ENCODE measurements around the gene MPP4. TPM values are rescaled to one million over a fixed set of nuclear protein-coding genes. Genes with fewer than 3 reads are reported as not detected.
A peak's percentile ranks its signal among the peaks of the same experiment; 100 is the strongest.

MPP4 gene
- total and polyA plus RNA-seq, 9 of the 15 experiments (the other 6 are each of a cell fraction or from before 2014, with no cell fraction given): 0.03 to 0.08 TPM; not detected in 7

GRCh38 chr2:201642579-201643215 is 55.7 kb downstream of the MPP4 start:
- H3K4me3 ChIP-seq: peak overlapping the region; percentile 67
- ChIA-PET CTCF (ENCODE audit: low intra/inter-chr PET ratio) (no interaction called here), POLR2A (interaction anchor here (0.6 to 1.0 kb wide), 3 partner anchors 11 to 66 kb away, joined by 3 read pairs; no protein-coding TSS in a partner anchor)
- H3K4me2 ChIP-seq (ENCODE audit: insufficient read depth, low read length): peak overlapping the region; percentile 89
- H3K27ac ChIP-seq (ENCODE audit: extremely low read depth, low read depth, low read length): peak overlapping the region; percentile 63
- H3K27me3 ChIP-seq (ENCODE audit: control insufficient read depth in 2 of 2, insufficient read depth in 2 of 2, low read length in 2 of 2): no peaks in the 10 kb centered on the region
- H4K20me1 ChIP-seq (replicated peaks; ENCODE audit: control insufficient read depth, insufficient read depth, low read length): no peaks in the 10 kb centered on the region
- BruUV-seq (replicated peaks): TSS peak; percentile 91
- peaks cover 0 to 10% of the 10 kb centered on the region in 2 experiments; a peak in 1 of 5 replicates for H3K4me1 ChIP-seq (replicated peaks in 1 of 2; ENCODE audit: control insufficient read depth in 2 of 2, insufficient read depth in 2 of 2, low read length in 2 of 2)
- FAIRE-seq: no peak
- no peaks in the 10 kb centered on the region for H3K9me3 ChIP-seq (replicated peaks; ENCODE audit: control insufficient read depth, insufficient read depth, low read depth, low read length)
- intact Hi-C loops (cut with micrococcal nuclease): loop anchor here (2.0 kb wide), 1 partner anchor 406 kb away; no protein-coding TSS in a partner anchor
- in situ Hi-C loops (cut with MboI): no loop called here
- H3K79me2 ChIP-seq (ENCODE audit: control insufficient read depth, insufficient read depth, low read length): peaks cover 4% of the 10 kb centered on the region; the same call in 1 of the 3 replicates
- H2AFZ ChIP-seq (ENCODE audit: low read depth, low read length): peak overlapping the region; percentile 90
- peak; percentile 83 to 86 (median 86) for DNase-seq (ENCODE audit: extremely low read depth in 1 of 4, low spot score in 3 of 4)
- peak; percentile 95 for ATAC-seq
- under 1% methylated on average over 30 of the region's 56 CpGs for WGBS (ENCODE audit: insufficient coverage, low coverage, missing lambda C conversion rate)
- peak overlapping the region; percentile 71 to 92 for H3K9ac ChIP-seq (ENCODE audit: insufficient read depth in 1 of 2, low read depth in 2 of 2, low read length in 2 of 2)
- H3K36me3 ChIP-seq (ENCODE audit: control insufficient read depth, insufficient read depth, low read length): peaks cover 9% of the 10 kb centered on the region; the same call in 2 of the 3 replicates
- no peaks in the 10 kb centered on the region for H3K9me1 ChIP-seq (ENCODE audit: control insufficient read depth, insufficient read depth, low read length)
- TF ChIP-seq GABPA (tag; conservative IDR thresholded peaks at IDR 0.05; ENCODE audit: low read depth): 0 out of 2 replicates have a peak, but pooled peaks have one; percentile 10
- no peak for TF ChIP-seq HMG20A (CRISPR knock-in tag; conservative IDR thresholded peaks at IDR 0.05)
- TF ChIP-seq SUPT5H (IDR thresholded peaks at IDR 0.05): peak; percentile 77
- no peak for TF ChIP-seq RNF219 (CRISPR knock-in tag; IDR thresholded peaks at IDR 0.05)
- TF ChIP-seq HMGN3 (IDR thresholded peaks at IDR 0.05; ENCODE audit: borderline replicate concordance, extremely low read depth, insufficient read length, low read depth, low read length): peak; percentile 61
- TF ChIP-seq ID3 (CRISPR knock-in tag; IDR thresholded peaks at IDR 0.05): no peak
- peak; percentile 57; the same call in 1 of the 2 replicates for TF ChIP-seq ID3 (tag; IDR thresholded peaks at IDR 0.05)
- TF ChIP-seq MEF2D (tag; conservative IDR thresholded peaks at IDR 0.05; ENCODE audit: low read depth): no peak
- TF ChIP-seq ZFX (CRISPR knock-in tag; IDR thresholded peaks at IDR 0.05): peak; percentile 84
- TF ChIP-seq HINFP (tag; conservative IDR thresholded peaks at IDR 0.05; ENCODE audit: low read depth): no peak
- 0 out of 2 replicates have a peak, but pooled peaks have one; percentile 20 for TF ChIP-seq JUN (IDR thresholded peaks at IDR 0.05; ENCODE audit: borderline replicate concordance, low read depth, low read length)
- TF ChIP-seq JUN (CRISPR knock-in tag; IDR thresholded peaks at IDR 0.05; ENCODE audit: borderline replicate concordance): no peak
- no peak for TF ChIP-seq U2AF1 (optimal IDR thresholded peaks at IDR 0.05; ENCODE audit: low read depth, low read length)
- 0 out of 2 replicates have a peak, but pooled peaks have one; percentile 5 for TF ChIP-seq RNF2 (IDR thresholded peaks at IDR 0.05)
- TF ChIP-seq MBD2 (IDR thresholded peaks at IDR 0.05; ENCODE audit: borderline replicate concordance, low read depth): no peak; the same call in 1 of the 2 replicates
- no peak for TF ChIP-seq LEF1 (IDR thresholded peaks at IDR 0.05)

Data from K562 (cell line).